Omental fat pad (tissue), 4 donors: ENCODE data around the gene COL16A1. TPM values are rescaled to one million over a fixed set of nuclear protein-coding genes. Genes with fewer than 3 reads are reported as not detected.
A peak's percentile ranks its signal among the peaks of the same experiment; 100 is the strongest.

ENCODE experiments used
- ATAC-seq: fragments of 150-250 bp; one replicate; pipeline ENCODE4 v1.9.1; 2016; ENCODE audit warnings: mild to moderate bottlenecking, moderate library complexity; ENCODE audit not compliant: low FRiP score
- DNase-seq: peaks from one replicate; pipeline ENCODE4 v3.0.0-alpha.2; 2019; ENCODE audit warnings: low spot score
- total RNA-seq, 4 donors: library from RNA; depleted of rRNA; stranded (reverse); fragments of >200 nt; gene quantifications; one replicate each; pipeline ENCODE4 v1.1.0, GENCODE V29; 2016
- TF ChIP-seq, protein P1 (sequence below), 3 donors: fragments of 450-650 bp; IDR thresholded peaks; one replicate each; pipeline ENCODE4 v1.5.1; 2016 to 2017; ENCODE audit warnings: antibody characterized with exemption in 3 of 3, mild to moderate bottlenecking in 3 of 3, moderate library complexity in 2 of 3

Gene COL16A1
- total RNA-seq, 4 donors from 2014 or later, result 17.4 to 69.2 (median 21.7) TPM

DNA sequence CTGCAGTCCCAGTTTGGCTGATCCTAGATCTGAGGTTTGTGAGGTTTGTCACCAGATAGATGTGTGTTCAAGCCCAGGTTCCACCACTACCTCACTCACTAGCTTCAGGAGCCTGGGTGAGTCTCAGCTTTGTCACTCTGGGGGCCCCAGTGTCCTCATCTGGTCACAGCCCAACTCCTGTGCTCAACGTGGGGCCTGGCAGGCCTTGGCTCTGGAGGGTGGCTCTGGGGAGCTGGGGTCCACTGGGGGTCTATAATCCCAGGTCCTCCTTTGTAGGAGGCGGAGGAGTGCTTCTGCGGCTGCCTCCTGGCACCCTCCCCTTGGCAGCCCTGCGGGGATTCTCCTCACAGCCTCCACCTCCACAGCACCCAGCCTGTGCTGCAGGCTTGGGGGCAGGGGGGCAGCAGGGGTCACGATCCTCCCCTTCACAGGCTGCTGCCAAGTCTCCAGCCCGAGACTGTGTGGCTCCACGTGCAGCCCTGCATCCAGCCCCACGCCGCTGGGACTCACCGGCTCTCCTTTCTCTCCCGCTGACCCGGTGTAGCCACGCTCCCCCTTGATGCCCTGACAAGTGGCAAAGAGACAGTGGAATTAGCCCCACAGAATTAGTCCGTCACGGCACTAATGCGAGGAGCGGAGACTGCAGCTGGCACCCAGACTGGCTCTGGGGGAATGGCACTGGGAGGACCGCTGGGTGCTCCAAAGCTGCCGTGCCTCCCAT is 36.6 kb downstream of the COL16A1 start:
- ATAC-seq, result no peak
- DNase-seq, result no peak
- TF ChIP-seq, protein P1, sequence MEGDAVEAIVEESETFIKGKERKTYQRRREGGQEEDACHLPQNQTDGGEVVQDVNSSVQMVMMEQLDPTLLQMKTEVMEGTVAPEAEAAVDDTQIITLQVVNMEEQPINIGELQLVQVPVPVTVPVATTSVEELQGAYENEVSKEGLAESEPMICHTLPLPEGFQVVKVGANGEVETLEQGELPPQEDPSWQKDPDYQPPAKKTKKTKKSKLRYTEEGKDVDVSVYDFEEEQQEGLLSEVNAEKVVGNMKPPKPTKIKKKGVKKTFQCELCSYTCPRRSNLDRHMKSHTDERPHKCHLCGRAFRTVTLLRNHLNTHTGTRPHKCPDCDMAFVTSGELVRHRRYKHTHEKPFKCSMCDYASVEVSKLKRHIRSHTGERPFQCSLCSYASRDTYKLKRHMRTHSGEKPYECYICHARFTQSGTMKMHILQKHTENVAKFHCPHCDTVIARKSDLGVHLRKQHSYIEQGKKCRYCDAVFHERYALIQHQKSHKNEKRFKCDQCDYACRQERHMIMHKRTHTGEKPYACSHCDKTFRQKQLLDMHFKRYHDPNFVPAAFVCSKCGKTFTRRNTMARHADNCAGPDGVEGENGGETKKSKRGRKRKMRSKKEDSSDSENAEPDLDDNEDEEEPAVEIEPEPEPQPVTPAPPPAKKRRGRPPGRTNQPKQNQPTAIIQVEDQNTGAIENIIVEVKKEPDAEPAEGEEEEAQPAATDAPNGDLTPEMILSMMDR (IDR thresholded peaks at IDR 0.05), result no peak

DNA sequence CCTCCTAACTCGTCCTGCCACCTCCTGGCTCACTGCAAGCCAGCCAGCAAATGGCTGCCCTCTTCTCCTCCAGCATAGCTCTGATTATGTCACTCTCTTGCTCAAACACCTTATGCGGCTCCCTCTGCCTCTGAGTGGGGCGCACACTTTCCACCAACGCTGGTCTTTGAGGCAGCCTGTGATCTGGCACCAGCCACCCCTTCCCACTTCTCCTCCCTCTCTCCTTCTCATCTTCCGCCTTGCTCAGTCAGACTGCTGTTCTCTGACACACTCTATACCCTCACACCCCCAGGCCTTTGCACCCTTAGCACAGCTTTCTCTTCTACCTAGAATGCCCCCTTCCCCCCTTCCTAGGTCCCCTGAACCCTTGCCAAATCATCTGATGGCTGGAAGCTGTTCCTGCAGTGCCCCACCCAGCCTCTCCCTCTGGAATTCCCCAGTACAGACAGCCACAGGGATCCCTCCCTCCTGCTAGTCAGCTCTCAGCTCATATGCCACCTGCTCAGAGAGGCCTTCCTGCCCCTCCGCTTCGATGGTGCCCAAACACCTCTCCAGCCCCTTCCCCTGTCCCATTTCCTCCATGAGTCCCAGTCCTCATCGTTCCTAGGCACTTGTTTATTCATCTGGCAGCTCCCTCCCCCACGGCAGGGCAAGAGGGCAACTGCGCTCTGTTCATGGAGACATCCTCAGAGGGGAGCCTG is 37.4 kb downstream of the COL16A1 start:
- TF ChIP-seq, protein P1 (IDR thresholded peaks at IDR 0.05), result no peak
- ATAC-seq (peak; percentile 48), DNase-seq (no peak)

DNA sequence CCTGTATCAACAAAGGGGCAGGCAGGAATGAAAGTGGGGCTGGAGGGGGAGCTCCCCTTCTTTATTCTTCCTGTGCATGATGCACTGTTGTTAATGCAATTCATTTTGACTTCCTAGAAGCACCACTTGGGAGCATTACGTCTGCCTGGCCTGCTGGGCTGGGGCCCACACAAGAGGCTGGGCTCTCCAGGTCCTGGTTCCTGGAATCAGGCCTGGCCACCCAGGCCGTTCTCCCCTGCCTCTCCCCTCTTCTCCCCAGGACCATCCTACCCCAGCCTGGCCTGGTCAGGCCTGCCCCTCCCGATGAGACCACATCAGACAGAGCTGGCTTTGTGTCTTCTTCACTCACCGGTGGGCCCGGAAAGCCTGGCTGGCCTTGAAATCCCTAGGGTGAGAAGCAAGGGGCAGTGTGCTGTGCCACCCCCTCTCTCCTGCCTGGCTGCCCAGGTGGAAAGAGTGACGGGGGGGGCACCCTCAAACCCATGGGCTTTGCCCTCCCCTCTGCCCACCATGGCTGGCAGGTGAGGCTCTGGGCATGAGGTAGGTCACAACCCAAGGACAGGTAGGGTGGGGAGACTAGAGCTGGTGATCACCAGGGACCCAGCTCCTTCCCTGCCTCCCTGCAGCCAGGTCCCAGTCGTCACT is 38.5 kb downstream of the COL16A1 start:
- no peak for ATAC-seq
- TF ChIP-seq, protein P1 (IDR thresholded peaks at IDR 0.05), result no peak
- no peak for DNase-seq

DNA sequence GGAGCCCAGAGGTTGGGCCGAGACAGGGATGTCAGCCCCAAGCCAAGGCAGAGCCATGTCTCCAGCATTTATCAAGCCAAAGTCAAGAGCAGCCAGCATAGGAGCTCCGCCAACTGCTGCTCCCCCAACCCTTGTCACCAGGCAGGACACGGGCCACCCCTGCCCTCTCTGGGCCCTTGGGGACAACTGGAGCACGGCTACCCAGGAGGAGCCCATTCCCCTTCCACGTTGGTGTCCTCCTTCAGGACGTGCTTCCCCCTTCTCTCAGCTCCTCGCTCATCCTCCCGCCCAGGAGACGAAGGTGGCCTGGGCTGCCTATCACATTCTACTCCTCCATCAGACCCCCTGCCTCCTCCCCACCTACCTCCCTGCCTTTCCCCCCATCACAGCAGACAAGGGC is 39.3 kb downstream of the COL16A1 start:
- TF ChIP-seq, protein P1 (IDR thresholded peaks at IDR 0.05), result no peak
- DNase-seq, result no peak
- ATAC-seq, result no peak

DNA sequence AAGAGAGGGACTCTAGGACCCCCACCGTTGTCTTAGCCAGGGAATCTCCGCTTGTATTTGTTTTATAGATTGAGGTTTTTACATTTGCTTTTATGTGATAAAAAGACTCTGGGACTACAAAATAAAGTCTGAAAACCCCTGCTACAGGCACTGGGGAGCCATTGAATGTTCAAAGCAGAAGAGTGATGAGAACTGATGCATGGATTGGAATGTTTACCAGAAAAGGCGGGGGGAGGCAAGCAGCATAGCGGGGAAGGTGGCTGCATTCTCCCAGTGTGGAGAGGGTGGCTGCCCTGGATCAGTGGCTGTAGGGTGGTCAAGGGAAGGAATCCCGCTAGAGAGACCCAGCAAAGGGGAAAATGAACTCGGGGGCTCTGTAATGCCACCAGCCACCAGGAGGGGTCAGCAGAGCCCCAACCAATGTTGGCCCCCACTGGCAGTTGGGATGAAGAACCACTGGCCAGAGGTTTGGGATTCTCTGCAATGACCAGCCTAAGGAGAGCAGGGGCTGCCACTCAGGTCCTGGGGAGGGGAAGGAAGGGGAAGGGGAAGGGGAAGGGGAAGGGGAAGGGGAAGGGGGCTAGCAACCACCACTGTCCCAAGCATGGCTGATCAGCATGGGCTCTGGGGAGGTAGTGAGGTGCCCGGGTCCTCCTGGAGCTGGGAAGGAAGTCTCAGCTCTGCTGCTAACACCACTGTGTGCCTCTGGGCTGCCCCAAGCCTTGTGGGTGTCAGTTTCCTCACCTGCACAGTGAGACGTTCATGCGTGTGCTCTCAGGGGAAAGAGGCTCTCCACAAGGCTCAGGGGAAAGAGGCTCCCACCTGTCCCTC is 40.0 kb downstream of the COL16A1 start:
- DNase-seq (peak; percentile 57), ATAC-seq (peak; percentile 57)
- TF ChIP-seq, protein P1 (IDR thresholded peaks at IDR 0.05), result peak in 2 of 3 donors; percentile 88 to 93

DNA sequence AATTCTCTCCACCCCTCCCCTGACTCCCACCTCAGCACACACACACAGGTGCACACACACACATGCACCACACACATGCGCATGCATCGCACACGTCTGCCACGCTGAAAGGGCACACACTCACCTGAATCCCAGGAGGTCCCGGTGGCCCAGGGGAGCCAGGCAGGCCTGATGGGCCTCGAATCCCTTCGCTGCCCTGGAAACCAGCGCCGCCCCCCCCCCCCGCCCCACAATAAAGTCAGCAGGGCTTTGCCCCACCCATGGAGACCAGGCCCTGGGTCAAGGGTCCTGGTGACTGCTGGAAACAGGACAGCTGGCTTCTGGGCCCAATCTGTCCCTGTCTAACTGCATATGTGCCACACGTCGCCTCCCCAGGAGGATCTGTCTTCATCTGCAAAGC is 41.4 kb downstream of the COL16A1 start:
- no peak for DNase-seq
- TF ChIP-seq, protein P1 (IDR thresholded peaks at IDR 0.05), result no peak
- no peak for ATAC-seq
